HEK293T (cell line): Measurements from ENCODE around the gene IL17D.

Experiments
- BHLHE40 ChIP-seq: fragments of 450-650 bp; IDR thresholded peaks from 2 replicates; pipeline ENCODE4 v1.6.1; 2016; ENCODE audit warnings: mild to moderate bottlenecking, moderate library complexity, borderline replicate concordance
- FOXA1 ChIP-seq: fragments of 450-650 bp; IDR thresholded peaks from 2 replicates; pipeline ENCODE4 v1.6.1; 2016; ENCODE audit warnings: mild to moderate bottlenecking
- FOXM1 ChIP-seq: fragments of 450-650 bp; IDR thresholded peaks from 2 replicates; pipeline ENCODE4 v1.6.1; 2017; ENCODE audit warnings: mild to moderate bottlenecking, borderline replicate concordance
- NFRKB ChIP-seq: fragments of 450-650 bp; IDR thresholded peaks from 2 replicates; pipeline ENCODE4 v1.6.1; 2016; ENCODE audit warnings: mild to moderate bottlenecking, moderate library complexity
- SP1 ChIP-seq: fragments of 450-650 bp; IDR thresholded peaks from 2 replicates; pipeline ENCODE4 v1.6.1; 2017
- ZNF384 ChIP-seq: fragments of 450-650 bp; IDR thresholded peaks from 2 replicates; pipeline ENCODE4 v1.6.1; 2016

DNA sequence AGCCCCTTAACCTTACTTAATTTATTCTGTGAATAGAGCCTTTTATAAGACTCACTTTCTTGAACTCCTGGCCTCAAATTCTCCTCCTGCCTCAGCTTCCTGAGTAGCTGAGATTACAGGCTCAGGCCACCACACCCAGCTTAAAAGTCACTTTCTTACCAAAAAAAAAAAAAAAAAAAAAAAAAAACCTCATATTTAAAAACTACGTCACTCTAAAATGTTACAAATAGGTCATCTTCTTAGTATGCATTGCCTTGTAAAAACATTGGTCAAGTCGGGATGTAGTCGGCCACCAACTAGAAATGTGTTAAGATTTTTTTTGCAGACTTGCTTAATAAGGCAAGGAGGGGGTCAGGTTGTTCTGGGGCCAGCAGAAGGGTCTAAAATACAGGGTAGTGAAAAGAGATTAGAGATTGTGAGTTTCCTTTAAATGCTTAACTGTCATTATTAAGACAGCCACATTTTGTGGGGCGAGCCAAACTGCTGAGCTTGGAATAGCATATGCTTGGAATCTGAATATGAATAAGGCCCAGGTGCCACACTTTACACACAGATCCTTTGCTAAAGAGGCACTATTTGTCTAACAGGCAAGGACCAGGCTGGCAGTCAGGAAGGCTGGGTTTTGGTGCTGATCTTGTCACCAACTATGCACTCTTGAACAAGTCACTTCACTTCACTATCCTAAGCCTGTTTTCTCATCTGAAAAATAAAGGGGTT lies 16.5 kb upstream of the IL17D start:
- TF ChIP-seq NFRKB (no peak), FOXM1 (no peak), FOXA1 (no peak), BHLHE40 (no peak), SP1 (no peak), ZNF384 (no peak)
